Epidermal melanocyte (primary cell): ENCODE measurements around the gene RYK.
"Not testable (repeated sequence)": the region's sequence is repeated elsewhere in the genome, so short reads cannot be mapped to it uniquely, and the experiment has no call there.

ENCODE experiments used
- DNase-seq: peaks from one replicate; pipeline ENCODE4 v3.0.0; 2011; ENCODE audit warnings: low spot score; ENCODE audit not compliant: insufficient read length

Gene RYK

DNA sequence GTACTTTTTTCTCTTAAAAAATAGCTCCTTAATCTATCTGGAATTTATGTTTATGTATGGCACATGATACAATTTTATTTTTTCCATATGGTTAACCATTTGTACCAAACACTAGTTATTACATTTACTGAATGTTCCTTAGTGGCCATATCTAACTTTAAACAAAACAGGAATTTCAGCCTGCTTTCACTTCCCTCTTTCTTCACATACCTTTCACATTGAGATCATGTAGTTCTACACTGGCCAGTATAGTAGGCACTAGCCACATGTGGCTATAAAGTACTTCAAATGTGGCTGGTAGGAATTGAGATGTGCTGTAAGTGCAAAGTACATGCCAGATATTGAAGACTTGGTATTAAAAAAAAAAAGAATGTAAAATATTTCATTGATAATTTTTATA lies 4.7 kb upstream of the RYK start:
- no peak for DNase-seq

DNA sequence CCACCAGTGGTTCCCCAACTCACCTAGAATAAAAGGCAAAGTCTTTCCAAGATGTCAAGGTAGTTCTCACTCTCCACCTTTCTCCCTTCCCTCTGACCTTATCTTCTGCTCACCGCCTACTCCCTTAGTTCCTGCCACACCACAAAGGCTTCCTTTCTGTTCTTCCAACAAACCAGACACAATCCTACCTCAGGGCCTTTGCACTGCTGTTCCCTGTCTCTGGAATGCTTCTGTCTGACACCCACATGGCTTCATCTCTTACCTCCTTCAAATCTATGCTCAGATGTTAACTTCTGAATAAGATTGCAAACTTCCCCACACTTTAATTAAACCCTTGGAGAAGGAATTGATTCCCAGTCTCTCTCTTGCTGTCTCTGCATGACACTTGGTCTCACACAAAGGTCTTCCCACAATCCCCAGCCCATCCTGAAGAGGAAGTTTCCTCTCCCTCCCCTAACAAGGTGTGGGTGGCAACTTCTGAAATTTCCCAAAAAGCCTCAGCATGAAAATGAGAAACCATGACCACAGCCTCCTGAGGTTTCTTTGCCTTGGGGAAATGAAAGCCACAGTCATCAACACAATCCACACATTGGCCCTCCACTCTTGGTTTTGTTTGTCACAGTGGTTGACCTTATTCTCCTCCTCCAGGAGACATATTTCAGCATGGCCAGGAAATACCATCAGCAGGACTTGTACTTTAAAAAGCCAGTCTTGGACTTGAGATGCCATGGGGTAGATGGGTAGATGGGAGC lies 3.0 kb upstream of the RYK start:
- no peak for DNase-seq

DNA sequence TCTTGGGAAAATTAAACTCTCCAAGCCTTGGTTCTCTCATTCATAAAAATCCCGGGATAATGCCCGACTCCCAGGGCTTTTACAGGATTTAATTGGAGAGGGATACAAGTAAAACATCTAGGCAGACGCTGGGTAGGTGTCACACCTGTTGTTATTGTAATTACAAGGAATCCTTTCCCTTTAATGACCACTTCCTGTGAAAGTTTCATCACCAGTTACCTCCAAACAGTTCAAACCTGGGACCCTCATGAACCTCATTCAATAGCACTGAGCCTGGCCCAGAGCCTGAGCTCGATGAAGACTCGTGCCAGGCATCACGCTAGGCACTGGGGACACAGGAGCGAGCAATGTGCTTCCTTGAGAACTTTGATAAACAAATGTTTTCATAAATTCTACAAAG lies 2.1 kb upstream of the RYK start:
- DNase-seq = no peak

DNA sequence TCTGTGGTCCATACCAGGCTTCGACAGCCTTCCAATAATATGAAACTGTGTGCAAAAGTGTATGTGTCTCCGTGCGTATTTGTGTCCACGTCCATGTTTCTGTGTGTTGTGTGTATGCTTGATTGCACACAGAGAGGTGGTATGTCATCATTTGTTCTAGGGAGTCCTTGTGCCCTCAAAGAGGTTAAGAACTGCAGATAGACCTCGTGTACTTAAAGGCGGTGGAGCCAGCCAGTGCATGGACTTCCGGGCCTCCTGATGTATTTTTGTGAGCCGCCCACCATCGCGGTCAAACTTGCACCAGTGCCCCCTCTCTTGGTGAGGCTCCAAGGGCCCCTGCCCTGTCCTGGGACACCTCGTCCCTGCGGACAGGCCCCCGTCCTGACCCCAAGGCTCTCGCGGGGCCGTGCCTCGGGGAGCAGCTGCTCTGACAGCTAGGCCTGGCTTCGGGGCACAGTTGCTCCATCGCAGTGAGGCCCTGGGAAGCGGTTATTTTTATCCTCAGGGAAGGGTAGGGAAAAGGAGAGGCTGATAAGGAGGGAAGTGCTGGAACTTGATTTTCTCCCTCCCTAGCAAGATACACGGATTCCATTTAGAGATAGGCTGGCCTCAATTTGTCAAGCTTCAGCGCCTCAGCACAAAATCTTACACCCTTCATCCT lies 1.2 kb upstream of the RYK start:
- no peak for DNase-seq

DNA sequence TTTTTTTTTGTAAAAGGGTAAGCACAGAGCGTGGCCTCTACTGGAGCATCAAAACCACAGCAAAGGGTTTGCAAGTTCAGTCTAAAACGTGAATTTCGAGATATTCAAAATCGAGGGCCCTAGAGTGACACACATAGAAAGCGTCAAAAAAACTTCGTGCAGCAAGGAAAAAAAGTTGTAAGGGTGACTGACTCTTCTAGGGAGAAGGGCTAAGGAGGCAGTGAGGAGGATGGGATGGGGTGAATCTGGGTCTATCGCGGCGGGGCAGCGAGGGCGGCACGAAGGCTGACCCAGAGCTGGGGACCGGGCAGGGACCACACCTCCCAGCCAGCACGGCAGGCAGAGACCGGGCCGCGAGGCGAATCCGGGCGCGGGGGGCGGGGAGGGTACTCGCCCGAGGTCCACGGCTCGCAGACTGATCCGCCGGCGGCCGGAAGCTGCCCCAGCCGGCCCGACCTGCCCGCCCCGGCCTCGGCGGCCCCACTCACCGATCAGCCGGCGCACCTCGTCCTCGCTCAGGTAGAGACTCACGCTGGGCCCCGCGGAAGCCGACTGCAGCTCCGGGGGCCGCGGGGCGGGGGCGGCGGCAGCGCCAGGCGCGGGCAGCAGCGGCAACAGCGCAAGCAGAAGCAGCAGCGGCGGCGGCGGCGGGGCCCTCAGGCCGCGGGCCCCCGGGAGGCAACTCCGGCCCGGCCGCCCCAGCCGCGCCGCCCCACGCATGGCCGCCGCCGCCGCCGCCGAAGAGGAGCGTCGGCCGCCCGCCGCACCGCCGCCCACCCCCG lies 533 bp downstream of the RYK start:
- DNase-seq = no peak

DNA sequence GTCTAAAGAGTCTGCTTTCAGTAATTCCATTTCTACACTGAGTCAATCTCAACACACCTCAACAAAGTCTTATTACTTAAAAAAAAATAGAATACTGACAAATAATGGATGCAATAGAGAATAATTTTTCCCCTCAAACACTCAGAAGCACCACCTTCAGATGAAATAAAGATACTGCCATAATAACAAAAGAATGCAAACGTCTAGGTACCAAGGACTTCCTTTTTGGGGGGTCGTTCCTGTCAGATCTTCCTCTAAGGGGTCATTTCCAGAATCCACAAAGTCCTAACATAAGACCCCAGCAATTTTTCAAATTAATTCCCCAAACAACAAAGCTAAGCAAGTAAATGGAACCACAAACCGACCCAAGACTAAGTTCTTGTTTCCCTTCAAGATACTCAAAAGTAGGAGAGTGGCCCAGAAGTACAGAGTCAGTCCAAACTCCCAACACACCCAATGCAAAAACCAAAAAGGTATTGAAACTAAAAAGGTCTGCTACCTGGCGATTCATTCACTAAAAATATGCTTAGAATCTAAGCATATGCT lies 1.3 kb downstream of the RYK start:
- no peak for DNase-seq

DNA sequence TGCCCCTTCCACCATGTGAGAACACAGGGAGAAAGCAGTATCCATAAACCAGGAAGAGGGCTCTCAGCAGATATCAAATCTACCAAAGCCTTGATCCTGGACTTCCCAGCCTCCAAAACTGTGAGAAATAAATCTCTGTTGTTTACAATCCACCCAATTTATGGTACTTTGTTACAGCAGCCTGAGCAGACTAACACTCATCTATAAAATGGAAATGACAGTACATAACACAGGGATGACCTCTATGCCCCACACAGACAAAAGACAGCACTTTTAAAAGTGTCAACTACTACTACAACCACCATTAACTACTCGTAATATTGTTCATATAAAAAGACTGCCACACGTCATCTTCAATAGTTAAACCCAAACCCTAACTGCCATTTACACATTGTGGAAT lies 5.7 kb downstream of the RYK start:
- no peak for DNase-seq

DNA sequence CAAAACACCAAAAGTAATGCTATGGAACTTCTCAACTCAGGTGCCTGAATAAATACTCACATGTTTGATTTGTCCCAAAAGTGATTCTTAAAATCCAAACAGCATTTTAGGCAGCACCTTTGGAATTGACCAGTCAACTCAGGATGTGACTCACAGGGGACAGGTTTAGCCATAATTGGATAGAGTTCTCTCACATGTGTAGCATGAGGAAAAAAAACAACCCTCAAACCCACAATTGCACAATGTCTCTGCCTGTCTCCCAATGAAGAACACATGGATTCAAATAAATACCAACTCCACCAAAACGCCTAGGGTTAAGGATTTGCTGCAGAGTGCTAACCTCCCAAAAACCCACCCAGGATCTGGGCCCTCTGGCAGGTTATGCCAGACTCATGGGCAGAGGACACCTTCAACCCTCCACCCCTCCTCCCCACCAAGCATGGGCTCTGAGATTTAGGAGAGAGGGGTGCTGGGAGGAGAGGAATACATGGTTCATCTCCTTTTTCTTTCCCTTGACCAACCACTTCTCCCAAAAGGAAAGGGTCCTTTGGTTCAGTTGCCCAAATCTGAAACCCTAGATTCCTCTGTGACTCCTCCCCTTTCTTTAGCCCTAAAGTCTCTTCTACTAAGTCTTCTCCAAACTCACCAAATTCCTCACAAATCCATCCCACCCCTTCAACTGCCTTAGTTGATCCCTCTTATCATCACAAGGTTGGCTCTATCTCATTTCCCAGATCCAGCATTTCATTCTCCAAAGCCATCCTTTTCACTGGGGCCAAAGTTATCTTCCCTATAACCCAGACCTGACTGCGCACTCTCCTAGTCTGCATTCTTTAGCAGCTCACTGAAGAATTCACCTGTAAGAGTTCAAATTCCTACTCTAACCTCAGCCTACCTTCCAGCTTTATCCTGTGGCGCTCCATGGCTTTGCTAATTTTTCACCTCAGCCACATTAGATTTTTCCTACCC lies 7.7 kb downstream of the RYK start:
- DNase-seq = no peak

DNA sequence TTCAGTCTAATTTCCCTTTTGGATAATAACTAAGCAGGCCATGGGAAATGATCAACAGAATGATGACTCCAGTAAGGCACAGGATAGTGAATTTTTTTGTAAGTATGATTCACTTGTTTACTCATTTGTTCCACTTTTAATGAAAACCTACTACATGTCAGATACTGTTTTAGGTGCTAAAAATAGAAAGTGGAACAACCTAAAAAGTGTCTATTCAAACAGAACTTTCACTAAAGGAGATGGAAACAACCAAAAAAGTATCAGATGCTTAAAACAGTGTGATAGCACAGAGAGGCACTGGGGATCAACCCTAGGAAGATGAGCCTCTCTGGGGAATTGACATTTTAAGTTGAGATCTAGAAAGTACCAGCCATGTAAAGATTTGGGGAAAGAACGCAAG lies 11.1 kb downstream of the RYK start:
- no peak for DNase-seq

DNA sequence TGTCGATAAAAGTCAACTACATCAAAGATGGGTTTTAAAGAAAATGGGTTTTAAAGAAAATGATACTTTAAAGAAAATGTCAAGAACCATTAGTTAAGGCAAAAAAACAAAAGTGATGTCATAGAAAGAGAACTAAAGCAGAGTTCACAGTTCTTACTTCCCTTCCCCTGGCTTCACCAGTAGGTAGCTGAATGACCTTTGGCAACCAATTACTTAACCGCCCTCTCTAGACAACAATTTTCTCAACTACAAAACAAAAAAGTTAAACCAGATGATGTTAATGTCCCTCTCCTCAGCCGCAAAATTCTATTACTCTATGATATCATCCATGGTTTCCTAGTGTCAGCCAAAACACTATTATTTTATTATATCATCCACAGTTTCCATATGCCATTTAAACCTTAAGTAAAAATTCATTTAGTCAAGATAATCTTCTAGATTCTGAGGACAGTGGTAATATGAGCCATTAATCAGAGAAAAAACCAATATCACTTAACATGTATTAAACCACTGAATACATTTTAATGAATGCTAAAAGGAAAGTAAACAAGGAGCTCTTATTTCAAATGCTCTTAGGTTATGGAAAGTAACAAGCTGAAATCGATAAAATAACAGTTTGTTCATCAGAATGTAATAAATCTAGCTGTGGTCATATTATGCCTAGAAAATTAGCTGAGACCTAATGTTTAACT lies 13.1 kb downstream of the RYK start:
- no peak for DNase-seq

DNA sequence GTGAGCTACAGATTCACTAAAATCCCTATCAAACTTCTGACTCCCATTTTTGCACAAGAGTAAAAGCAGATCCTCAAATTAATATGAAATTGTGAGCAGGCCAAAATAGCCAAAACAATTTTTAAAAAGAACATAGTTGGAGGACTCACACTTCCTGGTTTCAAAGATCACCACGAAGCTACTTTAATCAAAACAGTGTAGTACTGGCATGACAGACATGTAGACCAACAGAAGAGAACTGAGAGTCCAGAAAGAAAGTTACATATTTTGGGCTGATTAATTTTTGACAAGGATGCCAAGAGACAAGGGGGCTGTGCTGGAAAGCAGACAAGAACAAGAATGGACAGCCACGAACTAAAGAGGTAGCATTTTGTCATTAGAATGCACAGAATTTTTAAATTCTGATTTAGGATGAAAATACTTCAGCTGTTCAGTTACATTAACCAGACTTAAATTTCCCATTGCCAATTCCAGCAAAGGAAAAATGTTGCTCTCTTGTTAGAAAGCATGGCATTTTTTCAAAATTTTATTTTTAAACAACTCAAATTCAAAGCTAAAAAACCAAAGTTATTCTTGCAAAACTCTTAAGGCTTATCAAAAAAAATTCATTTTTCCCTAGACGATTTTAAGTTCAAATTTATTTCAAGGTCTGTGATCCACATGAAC lies 14.0 kb downstream of the RYK start:
- DNase-seq = no peak

DNA sequence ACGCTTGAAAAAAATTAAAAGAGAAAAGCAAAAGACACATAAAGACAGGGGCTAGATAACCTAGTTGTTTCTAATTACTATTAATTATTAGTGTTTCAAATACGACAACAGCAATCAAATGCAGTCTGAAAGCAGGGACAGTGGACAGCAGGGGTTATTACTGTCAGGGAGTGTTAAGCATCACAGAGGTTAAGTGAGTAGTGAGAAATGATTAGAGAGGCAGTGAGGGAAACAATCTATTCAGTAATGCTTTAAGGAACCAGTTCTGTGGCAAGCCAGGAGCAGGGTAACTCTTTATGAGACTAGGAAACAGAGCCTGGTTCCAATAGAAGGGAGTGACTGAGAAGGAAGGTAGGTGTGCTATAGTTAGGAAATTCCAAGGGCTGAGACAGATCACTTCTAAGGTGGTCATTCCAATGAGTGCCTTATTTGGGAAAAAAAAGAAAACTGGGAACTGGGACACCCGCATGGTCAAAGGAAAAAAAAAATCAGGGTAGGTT lies 15.0 kb downstream of the RYK start:
- no peak for DNase-seq

DNA sequence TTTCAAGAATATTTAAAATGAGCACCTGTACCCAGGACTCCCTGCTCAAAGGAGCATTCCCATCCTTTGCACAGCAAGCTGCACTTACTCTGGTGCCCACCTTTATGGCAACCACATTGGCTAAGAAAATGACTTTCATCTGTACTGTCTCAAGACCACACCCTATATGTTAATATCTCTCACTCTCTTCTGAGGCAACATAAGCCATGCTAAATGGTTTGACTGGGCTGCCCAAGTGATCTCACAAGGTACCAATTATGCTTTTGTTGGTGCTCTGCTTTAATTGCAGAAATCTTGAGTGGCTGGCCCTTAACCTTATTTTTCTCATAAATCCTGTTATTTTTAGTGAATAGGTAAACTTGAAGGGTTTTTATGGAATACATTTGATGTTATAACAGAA lies 17.7 kb downstream of the RYK start:
- no peak for DNase-seq

DNA sequence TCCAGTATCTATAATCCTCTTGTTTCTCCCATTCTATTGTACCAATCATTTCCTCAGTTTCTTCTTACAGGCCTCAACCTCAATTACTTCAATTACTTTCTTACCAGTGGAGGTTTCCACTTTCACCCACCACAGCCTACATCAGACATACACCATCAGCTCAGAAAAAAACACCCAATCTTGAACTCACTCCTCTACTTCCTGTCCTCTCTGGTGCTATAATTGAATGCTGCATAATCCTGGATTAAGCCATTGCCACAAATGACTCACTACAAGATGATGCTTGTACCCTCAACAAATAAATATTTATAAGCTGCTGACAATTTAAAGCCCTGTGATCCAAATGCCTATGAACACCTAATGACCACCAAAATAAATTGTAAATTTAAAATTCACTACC lies 18.5 kb downstream of the RYK start:
- no peak for DNase-seq

DNA sequence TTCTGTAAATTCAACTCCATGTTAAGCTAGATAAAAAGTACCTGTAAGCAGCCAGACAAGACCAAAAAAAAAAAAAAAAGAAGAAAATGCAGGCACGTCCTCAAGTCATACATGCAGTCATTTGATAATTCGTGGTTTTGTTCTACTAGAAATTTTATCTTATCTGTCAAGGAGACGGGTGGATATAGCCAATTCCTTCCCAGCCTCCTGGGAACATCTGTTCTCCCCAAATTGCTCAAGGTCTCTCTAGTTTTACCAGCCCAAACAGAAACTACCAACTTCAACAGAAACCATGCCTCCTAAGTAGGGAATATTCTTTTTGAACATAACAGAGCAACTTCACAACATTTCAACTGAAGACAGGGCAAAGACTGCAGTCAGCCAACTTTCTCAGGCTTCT lies 19.5 kb downstream of the RYK start:
- no peak for DNase-seq

DNA sequence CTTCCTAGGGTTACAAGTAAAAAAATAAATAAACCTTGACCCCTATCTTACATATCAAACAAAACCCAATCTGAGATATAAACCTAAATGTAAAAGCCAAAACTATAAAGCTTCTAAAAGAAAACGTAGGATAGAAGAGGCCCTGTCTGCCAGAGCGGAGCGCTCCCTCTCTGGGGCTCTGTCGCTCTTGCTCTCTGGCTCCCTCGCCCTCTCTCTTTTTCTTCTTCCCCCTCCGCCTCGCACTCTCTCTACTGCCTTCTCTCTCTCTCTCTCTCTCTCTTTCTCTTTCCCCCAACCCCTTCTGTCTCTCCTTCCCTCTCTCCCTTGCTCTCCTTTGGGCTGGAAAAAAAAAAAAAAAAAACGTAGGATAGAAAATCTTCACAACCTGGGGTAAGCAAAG lies 21.6 kb downstream of the RYK start:
- DNase-seq = no peak

DNA sequence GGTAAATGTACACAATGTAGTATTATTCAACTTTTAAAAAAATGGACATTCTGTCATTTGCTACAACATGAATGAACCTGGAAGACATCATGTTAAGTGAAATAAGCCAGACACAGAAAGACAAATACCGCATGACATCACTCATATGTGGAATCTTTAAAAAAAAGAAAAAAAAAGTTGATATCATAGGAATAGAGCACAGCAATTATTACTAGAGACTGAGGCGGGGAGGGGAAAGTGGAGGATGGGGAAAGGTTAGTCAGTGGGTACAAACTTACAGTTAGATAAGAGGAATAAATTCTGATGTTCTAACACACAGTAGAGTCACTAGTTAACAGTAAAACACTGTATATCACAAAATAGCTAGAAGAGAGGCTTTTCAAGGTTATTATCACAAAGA lies 22.2 kb downstream of the RYK start:
- DNase-seq = no peak

DNA sequence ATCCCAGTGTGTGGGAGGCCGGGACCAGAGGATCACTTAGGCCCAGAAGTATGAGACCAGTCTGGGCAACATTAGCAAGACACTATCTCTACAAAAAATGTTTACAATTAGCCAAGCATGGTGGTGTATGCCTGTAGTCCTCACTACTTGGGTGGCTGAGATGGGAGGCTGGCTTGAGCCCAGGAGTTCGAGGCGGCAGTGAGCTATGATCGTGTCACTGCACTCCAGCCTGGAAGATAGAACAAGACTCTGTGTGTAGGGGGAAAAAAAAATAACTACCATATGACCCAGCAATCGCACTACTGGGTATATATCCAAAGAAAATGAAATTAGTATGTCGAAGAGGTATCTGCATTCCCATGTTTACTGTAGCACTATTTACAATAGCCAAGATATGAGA lies 22.6 kb downstream of the RYK start:
- no peak for DNase-seq

DNA sequence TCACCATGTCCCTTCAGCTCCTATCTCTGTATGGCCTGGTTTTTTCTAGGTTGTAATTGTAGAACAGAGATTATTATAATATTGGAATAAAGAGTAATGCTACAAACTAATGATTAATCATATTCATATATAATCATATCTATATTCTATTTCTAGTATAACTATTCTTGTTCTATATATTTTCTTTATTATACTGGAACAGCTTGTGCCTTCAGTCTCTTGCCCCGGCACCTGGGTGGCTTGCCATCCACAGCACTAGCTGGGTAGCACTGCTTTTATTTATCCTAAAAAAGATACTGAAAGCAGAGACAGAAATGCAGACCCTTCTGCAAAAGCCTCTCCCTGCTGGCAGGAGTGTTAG lies 25.9 kb downstream of the RYK start:
- DNase-seq = not testable (repeated sequence)

DNA sequence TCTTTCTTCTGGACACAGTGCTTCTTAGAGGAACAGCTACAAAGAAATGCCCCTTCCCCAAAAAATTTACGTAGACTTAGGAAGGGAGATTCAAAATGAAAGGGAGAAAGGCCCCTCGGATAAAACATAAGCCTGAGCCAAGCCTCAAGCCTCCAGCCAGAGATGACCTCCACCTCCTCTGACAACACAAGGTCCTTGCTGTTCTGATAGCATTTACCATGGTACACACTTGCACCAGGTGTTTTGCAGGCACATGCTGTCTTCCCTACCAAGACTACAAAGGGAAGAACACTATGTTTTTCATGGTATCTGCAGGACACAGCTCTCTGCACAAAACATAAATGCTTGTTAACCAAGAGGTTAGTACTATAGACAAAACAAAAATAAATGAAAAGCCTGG lies 27.8 kb downstream of the RYK start:
- no peak for DNase-seq
